Stimulated activated CD8-positive, alpha-beta memory T cell treated with anti-CD3 and anti-CD28 coated beads, Interleukin-15, amount 100 ng/mL, for 48 hours (primary cell): ENCODE measurements around the gene ACOT7.
"Not testable (repeated sequence)": the region's sequence is repeated elsewhere in the genome, so short reads cannot be mapped to it uniquely, and the experiment has no call there.

Experiments used
- DNase-seq, 2 donors: peaks; one replicate each; pipeline ENCODE4 v3.0.0-alpha.2; 2020; ENCODE audit warnings: low read depth in 2 of 2

The ACOT7 gene

GRCh38 chr1:6396998-6397397, 3.4 kb upstream of the ACOT7 start:
- no peak for DNase-seq

- not testable (repeated sequence) for DNase-seq
Measured at GRCh38 chr1:6395781-6396244, 2.2 kb upstream of the ACOT7 start.

GRCh38 chr1:6395130-6395529, 1.6 kb upstream of the ACOT7 start:
- not testable (repeated sequence) for DNase-seq

GRCh38 chr1:6392809-6393399, 663 bp downstream of the ACOT7 start:
- DNase-seq, result peak in 1 of 2 donors; percentile 4

GRCh38 chr1:6391951-6392808, 1.4 kb downstream of the ACOT7 start:
- no peak for DNase-seq

GRCh38 chr1:6389971-6390370, 3.6 kb downstream of the ACOT7 start:
- no peak for DNase-seq

- DNase-seq, result no peak
Measured at GRCh38 chr1:6386371-6386949, 7.1 kb downstream of the ACOT7 start.

GRCh38 chr1:6385488-6386191, 7.9 kb downstream of the ACOT7 start:
- DNase-seq, result no peak

GRCh38 chr1:6384962-6385361, 8.6 kb downstream of the ACOT7 start:
- no peak for DNase-seq

GRCh38 chr1:6384135-6384534, 9.4 kb downstream of the ACOT7 start:
- DNase-seq, result no peak

GRCh38 chr1:6380037-6380436, 13.5 kb downstream of the ACOT7 start:
- DNase-seq, result no peak

GRCh38 chr1:6378096-6378746, 15.3 kb downstream of the ACOT7 start:
- DNase-seq, result no peak

- no peak for DNase-seq
Measured at GRCh38 chr1:6373961-6374720, 19.4 kb downstream of the ACOT7 start.

GRCh38 chr1:6372236-6372635, 21.3 kb downstream of the ACOT7 start:
- DNase-seq, result not testable (repeated sequence)

- no peak for DNase-seq
Measured at GRCh38 chr1:6370006-6370405, 23.6 kb downstream of the ACOT7 start.

- DNase-seq, result no peak
Measured at GRCh38 chr1:6367381-6368012, 26.1 kb downstream of the ACOT7 start.

- DNase-seq, result no peak
Measured at GRCh38 chr1:6365047-6365446, 28.5 kb downstream of the ACOT7 start.

- not testable (repeated sequence) for DNase-seq
Measured at GRCh38 chr1:6363085-6363884, 30.3 kb downstream of the ACOT7 start.

GRCh38 chr1:6361124-6361775, 32.3 kb downstream of the ACOT7 start:
- no peak for DNase-seq
